ENCODE data around the gene PUM1.

PUM1 gene

GRCh38 chr1:31022259-31022658 lies 43.3 kb downstream of the PUM1 start:
- no peak for DNase-seq

GRCh38 chr1:31020007-31020790 lies 45.3 kb downstream of the PUM1 start:
- no peak for DNase-seq

- no peak for DNase-seq
Observed at GRCh38 chr1:31019401-31019800, 46.1 kb downstream of the PUM1 start.

GRCh38 chr1:31016868-31017267 lies 48.6 kb downstream of the PUM1 start:
- no peak for DNase-seq

- DNase-seq = no peak
Observed at GRCh38 chr1:31013187-31013864, 52.2 kb downstream of the PUM1 start.

- no peak for DNase-seq
Observed at GRCh38 chr1:31012210-31012924, 53.1 kb downstream of the PUM1 start.

GRCh38 chr1:31011719-31012118 lies 53.8 kb downstream of the PUM1 start:
- no peak for DNase-seq

- DNase-seq = no peak
Observed at GRCh38 chr1:31010086-31010989, 55.2 kb downstream of the PUM1 start.

GRCh38 chr1:31007462-31007991 lies 58.0 kb downstream of the PUM1 start:
- DNase-seq = no peak

- no peak for DNase-seq
Observed at GRCh38 chr1:31006747-31007146, 58.8 kb downstream of the PUM1 start.

GRCh38 chr1:31005617-31006166 lies 59.8 kb downstream of the PUM1 start:
- DNase-seq = no peak

GRCh38 chr1:31005198-31005597 lies 60.3 kb downstream of the PUM1 start:
- no peak for DNase-seq

GRCh38 chr1:31004231-31004621 lies 61.3 kb downstream of the PUM1 start:
- no peak for DNase-seq

- DNase-seq = no peak
Observed at GRCh38 chr1:31003613-31004230, 61.8 kb downstream of the PUM1 start.

- no peak for DNase-seq
Observed at GRCh38 chr1:31000301-31000700, 65.2 kb downstream of the PUM1 start.

GRCh38 chr1:30998887-30999286 lies 66.6 kb downstream of the PUM1 start:
- no peak for DNase-seq

- no peak for DNase-seq
Observed at GRCh38 chr1:30998171-30998570, 67.3 kb downstream of the PUM1 start.

- no peak for DNase-seq
Observed at GRCh38 chr1:30997463-30998057, 68.0 kb downstream of the PUM1 start.

GRCh38 chr1:30995990-30996612 lies 69.4 kb downstream of the PUM1 start:
- DNase-seq = no peak

GRCh38 chr1:30991862-30992606 lies 73.5 kb downstream of the PUM1 start:
- no peak for DNase-seq
